Superior temporal gyrus (tissue), 1 donor: ENCODE data around the gene MAD1L1.
A peak's percentile ranks its signal among the peaks of the same experiment; 100 is the strongest.

ENCODE experiments used
- DNase-seq: peaks from one replicate; pipeline ENCODE4 v3.0.0-alpha.2; 2016; ENCODE audit errors: extremely low spot score

MAD1L1 gene

GRCh38 chr7:2158331-2159175, 74.2 kb downstream of the MAD1L1 start:
- no peak for DNase-seq

GRCh38 chr7:2157473-2158279, 75.1 kb downstream of the MAD1L1 start:
- peak; percentile 90 for DNase-seq

GRCh38 chr7:2156756-2157472, 75.8 kb downstream of the MAD1L1 start:
- no peak for DNase-seq

- DNase-seq = no peak
Observed at GRCh38 chr7:2154831-2155230, 77.9 kb downstream of the MAD1L1 start.

GRCh38 chr7:2154121-2154520, 78.6 kb downstream of the MAD1L1 start:
- DNase-seq = no peak

- no peak for DNase-seq
Observed at GRCh38 chr7:2152646-2153045, 80.1 kb downstream of the MAD1L1 start.

- DNase-seq = no peak
Observed at GRCh38 chr7:2151801-2152612, 80.7 kb downstream of the MAD1L1 start.

- peak; percentile 22 for DNase-seq
Observed at GRCh38 chr7:2151237-2151636, 81.5 kb downstream of the MAD1L1 start.

- DNase-seq = no peak
Observed at GRCh38 chr7:2150445-2150815, 82.3 kb downstream of the MAD1L1 start.

- no peak for DNase-seq
Observed at GRCh38 chr7:2149672-2150444, 82.9 kb downstream of the MAD1L1 start.

- DNase-seq = no peak
Observed at GRCh38 chr7:2148814-2149213, 83.9 kb downstream of the MAD1L1 start.

- no peak for DNase-seq
Observed at GRCh38 chr7:2148189-2148588, 84.6 kb downstream of the MAD1L1 start.

- DNase-seq = no peak
Observed at GRCh38 chr7:2146676-2147472, 85.9 kb downstream of the MAD1L1 start.

- no peak for DNase-seq
Observed at GRCh38 chr7:2145835-2146580, 86.7 kb downstream of the MAD1L1 start.

GRCh38 chr7:2144926-2145325, 87.8 kb downstream of the MAD1L1 start:
- DNase-seq = no peak

- DNase-seq = no peak
Observed at GRCh38 chr7:2143981-2144595, 88.7 kb downstream of the MAD1L1 start.

- DNase-seq = no peak
Observed at GRCh38 chr7:2143450-2143849, 89.3 kb downstream of the MAD1L1 start.

- DNase-seq = no peak
Observed at GRCh38 chr7:2142386-2142785, 90.4 kb downstream of the MAD1L1 start.

GRCh38 chr7:2141651-2142050, 91.1 kb downstream of the MAD1L1 start:
- peak; percentile 43 for DNase-seq
